Stimulated activated CD4-positive, alpha-beta T cell treated with anti-CD3 and anti-CD28 coated beads, TNF-alpha, amount 100 ng/mL, for 24 hours (primary cell): ENCODE data around the gene BIN2.
"Not testable (repeated sequence)": the region's sequence is repeated elsewhere in the genome, so short reads cannot be mapped to it uniquely, and the experiment has no call there.

Source experiments
- DNase-seq, 3 experiments: peaks; one replicate each; pipeline ENCODE4 v3.0.0-alpha.2; 2020; ENCODE audit warnings: low read depth in 3 of 3

BIN2 gene

DNA sequence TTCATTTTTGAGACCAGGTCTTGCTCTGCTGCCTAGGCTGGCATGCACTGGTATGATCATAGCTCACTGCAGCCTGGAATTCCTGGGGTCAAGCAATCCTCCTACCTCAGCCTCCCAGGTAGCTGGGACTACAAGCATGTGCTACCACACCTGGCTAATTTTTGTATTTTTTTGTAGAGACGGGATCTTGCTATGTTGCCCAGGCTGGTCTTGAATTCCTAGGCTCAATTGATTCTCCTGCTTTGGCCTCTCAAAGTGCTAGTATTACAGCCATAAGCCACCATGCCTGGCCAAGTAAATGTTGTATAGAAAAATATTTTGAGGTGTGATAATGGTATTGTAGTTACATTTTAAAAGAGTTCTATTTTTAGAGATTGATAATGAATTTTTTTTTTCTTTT, 12.6 kb downstream of the BIN2 start:
- DNase-seq = no peak

DNA sequence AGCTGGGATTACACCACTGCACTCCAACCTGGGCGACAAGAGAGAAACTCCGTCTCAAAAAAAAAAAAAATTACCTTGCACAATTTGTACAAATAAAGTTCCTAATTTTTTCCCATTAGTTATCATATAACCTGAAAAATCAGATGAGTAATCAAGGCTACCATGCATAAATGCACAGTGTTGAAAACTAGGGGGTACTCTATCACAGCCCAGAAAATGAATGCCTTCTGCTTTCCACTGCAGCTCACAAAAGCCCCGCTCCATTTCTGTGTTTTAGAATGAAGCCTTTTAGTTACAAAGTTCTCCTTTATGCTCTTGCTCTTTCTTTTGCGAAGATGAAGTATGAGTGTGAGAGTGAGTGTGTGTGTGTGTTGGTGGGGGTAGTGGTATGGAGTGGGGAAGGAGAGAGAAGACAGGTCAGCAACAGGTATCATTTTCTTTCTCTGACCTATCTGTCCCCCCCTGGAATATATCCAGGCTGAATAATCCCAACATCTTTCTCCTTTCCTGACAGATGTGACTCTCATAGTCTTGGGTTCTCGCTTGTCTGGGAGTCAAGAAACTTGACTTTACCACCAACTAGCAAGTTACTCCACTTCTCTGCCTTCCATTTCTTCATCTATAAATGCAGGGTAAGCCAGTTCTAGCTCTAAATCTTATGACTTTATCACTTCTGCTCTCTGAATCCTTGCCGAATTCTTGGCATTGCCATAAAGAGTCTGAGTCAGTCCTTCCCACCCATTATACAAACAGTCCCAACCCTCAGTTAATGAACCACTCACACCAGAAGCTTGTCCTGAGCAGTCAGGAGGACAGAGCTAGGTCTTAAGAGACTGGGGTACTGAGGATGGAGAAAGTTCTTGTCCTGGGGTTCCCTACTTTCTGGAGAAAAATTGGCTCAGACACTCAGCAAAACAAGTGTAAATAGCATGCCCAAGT, 16.1 kb downstream of the BIN2 start:
- DNase-seq = no peak

DNA sequence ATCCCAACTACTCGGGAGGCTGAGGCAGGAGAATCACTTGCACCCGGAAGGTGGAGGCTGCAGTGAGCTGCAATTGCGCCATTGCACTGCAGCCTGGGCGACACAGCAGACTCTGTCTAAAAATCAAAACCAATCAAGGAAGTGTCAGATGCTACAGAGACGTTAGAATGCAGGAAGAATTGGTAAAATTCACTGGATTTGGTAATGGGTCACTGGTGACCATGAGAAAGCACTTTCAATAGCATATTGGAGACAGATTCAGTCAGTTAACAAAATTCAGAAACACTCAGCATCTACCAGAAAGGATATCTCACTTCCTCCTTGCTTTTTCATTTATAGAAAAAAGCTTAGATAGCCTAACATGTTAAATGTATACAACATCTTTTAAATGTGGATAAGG, 17.5 kb downstream of the BIN2 start:
- no peak for DNase-seq

DNA sequence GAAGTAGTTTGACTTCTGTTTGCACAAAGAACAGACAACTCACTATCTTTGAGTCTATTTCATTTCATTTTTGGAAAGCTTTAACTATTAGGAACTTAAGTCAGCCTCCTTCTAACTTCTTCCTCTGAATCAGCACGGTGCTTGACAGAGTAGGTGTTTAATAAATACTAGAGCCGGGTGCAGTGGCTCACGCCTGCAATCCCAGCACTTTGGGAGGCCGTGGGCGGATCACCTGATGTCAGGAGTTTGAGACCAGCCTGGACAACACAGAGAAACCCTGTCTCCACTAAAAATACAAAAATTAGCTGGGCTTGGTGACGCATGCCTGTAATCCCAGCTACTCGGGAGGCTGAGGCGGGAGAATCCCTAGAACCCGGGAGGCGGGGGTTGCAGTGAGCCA, 23.2 kb downstream of the BIN2 start:
- not testable (repeated sequence) for DNase-seq

DNA sequence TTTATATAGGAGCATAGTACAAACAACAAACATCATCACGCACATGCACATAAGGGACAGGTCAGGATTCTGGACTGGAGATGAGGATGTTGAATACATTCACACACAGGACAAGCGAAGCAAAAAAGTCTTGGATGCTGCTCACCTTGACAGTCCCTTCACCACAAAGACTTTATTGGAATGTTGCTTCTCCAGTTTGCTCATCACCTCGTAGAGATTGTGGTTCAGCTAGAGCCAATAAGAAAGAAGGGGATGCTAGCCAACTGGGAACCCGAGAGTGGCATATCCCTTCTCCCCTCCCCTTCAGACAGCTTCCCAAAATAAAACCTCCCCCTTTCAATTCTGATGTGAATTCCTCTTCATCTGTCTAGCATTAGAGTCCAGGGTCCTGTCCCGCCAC, 28.3 kb downstream of the BIN2 start:
- DNase-seq = no peak

DNA sequence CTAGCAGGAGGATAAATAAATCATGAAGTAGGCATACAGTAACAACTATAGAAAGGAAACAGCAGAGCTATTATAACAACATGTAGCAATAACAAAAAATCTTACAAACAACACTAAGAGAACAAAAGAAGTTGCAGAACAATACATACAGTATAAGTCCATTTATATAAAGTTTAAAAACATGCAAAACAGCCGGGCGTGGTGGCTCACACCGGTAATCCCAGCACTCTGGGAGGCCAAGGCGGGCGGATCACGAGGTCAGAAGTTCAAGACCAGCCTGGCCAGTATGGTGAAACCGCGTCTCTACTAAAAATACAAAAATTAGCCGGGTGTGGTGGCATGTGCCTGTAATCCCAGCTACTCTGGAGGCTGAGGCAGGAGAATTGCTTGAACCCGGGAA, 29.9 kb downstream of the BIN2 start:
- not testable (repeated sequence) for DNase-seq

DNA sequence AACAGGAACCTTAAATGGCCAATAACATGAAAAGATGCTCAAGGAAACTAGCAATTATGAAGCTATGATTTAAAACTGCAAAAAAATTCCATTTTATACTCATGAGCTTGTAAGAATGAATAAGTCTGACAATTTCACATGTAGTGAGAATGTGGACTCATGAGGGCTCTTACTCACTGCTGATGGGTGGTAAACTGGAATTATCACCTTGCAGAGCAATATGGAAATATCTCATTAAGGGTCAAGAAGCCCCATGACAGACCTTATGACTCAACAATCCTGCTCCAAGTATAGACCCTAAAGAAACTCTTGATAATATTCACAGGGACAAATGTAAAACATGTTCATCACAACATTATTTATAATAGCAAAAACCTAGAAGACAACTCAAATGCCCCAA, 30.3 kb downstream of the BIN2 start:
- no peak for DNase-seq

DNA sequence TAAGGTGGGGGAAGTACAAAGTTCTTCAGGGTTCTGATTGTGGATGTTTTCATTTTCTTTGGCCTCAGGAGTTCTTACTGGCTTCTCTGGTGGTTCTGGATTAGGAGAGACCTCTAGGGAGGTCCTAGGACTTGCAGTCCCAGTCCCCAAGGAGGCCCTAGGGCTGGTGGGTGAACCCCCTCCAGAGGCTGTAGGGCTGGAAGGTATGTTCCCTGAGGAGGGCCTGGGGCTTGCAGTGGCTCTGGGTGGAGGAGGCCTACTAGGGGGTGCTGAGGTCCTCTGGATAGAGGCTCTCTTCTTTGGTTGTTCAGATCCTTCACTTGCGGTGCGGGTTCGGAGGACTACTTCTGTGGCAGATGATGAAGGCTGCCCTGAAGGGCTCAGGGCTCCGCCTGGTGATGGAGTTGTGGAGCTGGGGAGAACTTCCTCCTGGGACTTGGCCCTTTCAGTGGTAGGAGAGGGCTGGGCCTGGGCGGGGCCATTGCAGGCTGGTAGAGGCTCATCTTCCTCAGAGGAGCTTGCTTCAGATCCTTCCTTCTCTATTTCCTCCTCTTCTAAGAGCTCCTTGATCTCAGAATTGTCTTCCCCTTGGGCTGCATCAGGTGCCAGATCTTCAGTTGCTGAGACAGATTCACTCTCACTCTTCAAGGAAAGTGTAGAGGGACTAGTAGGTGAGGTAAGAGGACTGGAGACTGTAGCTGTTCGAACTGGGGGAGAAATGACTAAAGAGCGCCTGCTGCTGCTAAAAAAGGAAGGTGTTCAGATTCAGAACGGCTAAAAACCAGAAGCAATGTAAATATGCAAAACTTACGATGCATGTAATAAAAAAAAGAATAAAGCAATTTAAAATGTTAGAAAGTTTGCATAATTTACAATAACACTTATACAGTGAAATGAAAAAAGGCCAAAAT, 32.1 kb downstream of the BIN2 start:
- not testable (repeated sequence) for DNase-seq

DNA sequence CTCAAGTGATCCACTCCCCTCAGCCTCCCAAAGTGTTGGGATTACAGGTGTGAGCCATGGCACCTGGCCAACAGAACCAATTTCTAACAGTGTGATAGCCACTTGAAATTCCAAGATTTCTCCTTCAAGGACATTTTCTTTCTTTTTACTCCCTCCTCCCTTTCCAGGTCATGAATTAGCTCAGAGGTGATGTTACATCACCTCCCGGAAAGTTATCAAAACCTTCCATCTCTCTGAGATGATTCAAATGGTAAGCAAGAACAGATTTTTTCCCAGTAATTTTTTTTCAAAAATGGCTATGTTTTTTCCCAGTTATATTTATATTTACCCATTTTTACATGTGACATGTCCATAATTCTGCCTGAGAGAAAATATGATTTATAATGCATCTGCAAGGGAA, 38.1 kb downstream of the BIN2 start:
- DNase-seq = no peak

DNA sequence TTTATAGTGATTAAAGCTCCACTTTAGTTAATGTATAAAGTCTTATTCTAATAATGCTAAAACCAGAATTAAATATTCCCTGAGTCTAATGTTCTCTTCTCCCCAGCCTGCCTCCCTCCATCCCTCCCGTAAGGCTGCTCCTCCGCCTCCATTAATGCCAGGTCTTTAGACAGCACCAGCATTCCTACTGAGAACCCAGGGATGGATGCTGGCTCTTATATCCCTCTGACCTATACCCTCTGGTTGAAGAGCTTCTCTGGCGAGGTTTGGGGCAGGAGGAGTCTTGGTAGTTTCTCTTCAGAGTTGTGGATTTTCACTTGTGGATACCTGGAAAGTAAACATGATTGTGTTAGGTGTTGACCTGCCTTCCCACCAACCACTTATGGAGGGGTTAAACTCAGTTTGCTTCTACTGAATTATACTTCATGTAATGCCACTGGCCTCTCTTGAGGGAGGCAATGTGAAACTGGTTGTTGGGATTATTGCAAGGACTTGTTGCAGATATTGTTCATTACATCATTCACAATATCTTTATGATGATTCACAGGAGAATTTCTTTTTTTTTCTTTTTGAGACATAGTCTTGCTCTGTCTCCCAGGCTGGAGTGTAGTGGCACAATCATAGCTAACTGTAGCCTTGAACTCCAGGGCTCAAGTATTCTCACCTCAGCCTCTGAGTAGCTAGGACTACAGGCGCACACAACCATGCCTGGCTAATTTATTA, 42.6 kb downstream of the BIN2 start:
- no peak for DNase-seq

DNA sequence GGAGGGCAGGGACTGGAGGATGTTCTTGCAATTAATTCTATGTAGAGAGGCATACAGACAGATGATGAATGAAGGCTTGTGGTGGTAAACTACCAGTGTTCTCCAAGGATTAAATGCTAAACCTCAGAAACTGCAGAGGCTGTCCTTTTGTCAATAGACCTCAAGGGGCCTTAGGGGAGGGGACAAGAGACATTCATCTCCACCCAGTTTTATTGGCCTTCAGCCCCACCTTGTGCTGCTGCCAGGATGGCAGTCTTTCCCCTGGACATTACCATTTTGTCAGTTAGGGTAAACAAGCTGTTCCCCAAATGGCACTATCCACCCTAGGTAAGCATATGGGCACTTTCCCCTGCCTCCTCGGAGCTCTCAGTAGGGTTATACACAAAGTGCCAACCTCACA, 48.9 kb downstream of the BIN2 start:
- DNase-seq = no peak

DNA sequence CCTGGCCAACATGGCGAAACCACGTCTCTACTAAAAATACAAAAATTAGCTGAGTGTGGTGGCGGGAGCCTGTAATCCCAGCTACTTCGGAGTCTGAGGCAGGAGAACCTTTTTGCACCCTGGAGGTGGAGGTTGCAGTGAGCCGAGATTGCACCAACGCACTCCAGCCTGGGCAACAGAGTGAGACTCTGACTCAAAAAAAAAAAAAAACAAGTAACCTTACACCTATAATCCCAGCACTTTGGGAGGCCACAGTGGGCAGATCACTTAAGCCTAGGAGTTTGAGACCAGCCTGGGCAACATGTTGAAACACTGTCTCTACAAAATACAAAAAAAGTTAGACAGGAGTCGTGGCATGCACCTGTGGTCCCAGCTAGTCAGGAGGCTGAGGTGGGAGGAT, 51.2 kb downstream of the BIN2 start:
- DNase-seq = not testable (repeated sequence)

DNA sequence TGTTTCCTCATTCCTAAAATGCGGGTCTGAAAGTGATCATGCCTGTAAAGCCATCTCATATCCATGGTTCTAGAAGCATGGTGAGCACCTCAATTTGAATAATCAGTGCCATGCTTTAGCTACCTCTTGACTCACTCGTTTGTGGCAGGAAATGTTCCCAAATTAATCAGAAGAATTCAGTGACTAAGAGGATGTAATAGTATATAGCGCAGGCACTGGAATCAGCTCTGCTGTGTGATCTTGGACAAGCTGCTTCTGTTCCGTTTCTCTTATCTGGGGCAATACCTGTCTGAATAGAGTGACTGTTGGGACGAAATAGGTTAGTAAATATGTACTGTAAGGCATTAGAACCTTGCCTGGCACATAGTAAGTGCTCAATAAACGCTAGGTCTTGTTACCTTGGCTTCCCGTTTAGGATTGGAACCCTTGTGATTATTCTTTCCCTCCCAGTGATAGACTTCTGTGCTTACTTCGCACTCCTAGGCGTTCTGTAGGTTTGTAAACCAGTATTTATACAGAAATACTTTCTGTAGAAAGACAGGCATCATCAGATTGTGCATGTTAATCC, 52.9 kb downstream of the BIN2 start:
- DNase-seq = no peak

DNA sequence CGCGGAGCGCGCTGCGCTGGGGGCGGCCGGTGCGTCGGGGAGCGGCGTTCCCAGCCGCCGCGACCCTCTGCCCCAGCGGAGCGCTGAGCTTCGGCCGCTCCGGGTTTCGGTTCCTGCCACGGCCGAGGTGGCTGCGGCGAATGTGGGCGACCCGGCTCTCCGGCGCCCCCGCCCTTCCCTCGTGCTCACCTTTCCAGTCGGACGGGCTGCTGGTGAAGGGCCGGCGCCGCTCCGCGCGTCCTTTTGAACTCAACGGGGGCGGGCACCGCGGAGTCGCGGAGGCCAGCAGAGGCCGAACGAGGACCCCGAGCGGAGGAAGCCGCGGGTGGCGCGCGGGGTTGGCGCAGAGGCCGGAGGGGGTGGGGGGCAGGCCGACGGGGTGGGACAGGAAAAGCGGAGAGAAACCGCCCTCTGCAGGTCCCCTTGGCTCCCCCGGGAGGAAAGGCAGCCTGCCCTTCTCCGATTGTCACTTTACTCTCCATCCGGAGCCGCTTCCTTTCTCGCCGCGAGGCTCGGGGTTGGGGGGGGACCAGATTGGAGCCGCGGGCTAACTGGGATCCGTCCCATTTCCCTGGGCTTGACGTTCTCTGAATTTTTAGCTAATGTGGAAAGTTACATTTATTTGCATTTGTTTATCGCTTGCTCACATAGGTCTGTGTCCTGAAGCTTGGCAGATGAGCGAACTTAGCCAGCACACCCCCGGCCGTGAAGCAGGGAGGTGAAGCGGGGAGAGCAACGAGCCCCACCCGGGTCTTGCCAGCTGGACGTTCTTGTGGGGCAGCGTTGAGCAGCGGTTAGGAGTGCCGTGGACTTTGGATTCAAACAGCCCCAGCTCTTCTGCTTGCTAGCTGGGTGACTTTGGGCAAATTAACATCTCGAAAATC, 53.7 kb downstream of the BIN2 start, which contains the start of gene SMAGP:
TSS of gene SMAGP (minus strand) at position 349 of the 884 bp plus-strand sequence. CDS start 1,137 bp downstream, outside the sequence.
- DNase-seq = peak in 1 of 3 experiments; percentile 40

DNA sequence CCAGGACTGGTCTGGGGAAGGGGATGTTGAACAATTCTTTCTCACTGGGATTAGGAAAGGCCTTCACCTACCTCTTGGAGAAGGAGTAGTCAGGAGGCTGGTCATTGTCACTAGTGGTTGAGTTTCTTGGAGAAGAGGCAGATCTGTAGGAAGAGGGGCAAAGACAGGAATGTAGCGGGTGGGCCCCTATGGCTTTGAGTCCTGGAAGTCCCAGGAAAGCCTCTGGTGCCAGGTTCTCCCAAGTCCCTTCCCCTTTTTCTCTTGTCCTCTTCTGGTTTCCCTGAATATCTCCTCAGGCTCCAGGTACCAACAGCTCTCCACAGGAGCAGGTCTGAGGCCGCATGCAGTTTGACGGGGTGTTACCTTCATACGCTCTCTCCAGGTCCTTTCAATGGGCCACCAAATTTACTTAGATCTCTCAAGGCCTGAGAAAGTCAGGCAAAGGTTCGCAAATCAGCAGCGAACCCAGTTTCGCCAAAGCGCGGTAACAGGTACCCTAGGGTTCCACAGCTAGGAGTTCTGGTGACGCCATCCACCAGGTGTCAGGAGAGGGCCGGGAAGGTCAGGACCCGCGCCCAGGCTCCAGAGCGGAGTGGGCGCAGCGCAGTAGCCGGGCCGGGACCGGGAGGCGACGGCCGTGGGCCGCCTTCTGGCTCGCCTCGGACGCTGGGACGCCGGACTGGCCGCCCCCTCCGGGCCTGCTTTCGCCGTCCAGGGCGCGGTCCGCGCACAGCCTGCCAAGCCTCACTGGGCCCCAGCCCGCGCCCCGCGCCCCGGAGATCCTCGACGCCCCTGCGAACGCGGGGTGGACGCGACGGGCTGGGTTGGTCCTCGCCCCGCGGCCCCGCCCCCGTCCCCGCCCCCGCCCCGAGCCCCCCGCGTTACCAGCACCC, 54.6 kb downstream of the BIN2 start:
- peak; percentile 31 to 52 (median 33) for DNase-seq

DNA sequence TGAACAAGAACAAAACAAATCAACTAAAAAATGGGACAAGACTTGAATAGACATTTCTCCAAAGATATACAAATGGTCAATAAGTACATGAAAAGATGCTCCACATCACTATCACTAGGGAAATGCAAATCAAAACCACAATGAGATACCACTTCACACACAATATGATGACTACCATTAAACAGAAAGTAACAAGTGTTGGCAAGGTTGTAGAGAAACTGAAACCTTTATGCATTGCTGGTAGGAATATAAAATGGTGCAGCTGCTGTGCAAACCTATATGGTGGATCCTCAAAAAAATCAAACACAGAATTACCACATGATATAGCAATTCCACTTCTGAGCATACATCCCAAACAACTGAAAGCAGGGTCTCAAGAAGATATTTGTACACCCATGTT, 59.0 kb downstream of the BIN2 start:
- no peak for DNase-seq

DNA sequence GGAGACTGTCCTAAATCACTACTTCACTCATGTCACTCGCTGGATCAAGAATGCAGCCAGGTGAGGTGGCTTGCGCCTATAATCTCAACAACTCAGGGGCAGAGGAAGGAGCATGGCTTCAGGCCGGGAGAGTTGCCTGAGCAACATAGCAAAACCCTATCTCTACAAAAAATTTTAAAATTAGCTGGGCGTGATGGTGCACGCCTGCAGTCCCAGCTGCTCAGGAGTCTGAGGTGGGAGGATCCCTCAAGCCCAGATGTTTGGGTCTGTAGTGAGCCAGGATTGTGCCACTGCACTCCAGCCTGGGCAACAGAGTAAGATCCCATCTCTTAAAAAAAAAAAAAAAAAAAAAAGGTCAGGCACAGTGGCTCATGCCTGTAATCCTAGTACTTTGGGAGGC, 59.7 kb downstream of the BIN2 start:
- no peak for DNase-seq

DNA sequence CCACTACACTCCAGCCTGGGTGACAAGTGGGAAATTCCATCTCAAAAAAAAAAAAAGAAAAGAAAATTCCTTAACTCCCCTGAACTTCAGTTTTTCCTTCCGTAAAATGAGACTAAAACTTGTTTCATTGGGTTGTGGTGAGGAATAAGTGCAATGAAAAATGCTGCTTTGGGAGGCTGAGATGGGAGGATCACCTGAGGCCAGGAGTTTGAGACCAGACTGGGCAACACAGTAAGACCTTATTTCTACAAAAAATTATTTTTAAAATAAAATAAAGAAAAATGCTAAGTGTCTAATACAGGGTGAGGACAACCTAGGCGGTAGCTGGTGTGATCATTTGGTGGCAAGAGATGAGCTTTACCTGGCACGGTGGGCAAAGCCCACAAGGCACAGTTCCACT, 60.6 kb downstream of the BIN2 start:
- no peak for DNase-seq

DNA sequence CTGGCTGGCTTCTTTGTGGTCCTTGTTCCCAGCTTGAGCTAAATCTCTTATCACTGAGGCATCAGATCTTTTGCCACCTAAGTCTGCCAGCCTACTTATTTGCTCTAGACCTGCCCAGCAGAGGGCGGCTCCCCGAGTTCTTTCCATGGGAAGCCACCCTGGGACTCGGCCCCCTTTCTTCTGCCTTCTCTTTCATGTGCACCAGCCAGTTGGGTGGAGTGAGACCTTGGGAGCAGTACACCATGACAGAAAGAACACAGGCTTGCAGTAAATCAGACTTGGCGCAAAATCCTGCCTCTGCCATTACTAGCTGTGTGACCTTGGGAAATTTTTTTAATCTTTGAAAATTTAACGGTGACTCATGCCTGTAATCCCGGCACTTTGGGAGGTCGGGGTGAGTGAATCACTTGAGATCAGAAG, 61.2 kb downstream of the BIN2 start:
- no peak for DNase-seq
